ENCODE results near the gene APOBEC3A.

APOBEC3A gene

DNA sequence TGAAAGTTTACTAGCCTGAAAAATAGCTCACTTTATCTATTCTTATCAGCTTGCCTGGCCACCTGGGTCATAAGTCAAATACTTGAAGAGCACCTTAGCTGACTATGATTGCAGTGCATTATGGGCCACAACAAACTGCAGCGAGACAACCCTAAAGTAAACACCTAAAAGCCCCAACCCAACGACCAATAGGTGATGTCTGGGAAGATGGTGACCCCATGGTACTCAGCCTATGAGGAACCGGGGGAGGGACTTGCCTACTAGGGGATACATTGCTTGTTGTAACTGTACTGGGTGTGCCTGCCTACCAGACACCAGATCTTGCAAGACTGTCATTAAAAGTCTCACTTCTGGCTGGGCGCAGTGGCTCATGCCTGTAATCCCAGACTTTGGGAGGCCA is 35.6 kb upstream of the APOBEC3A start:
- intact Hi-C loops (cut with DNase I; ENCODE audit: low total_unique reads) = no loop called here
- no peak overlapping the region for H3K4me3 ChIP-seq
- no peaks in the 10 kb centered on the region for H3K36me3 ChIP-seq
- peaks cover 0 to 36% (median 19%) of the 10 kb centered on the region in 4 donors for H3K4me1 ChIP-seq
- H3K27ac ChIP-seq = no peak overlapping the region
- TF ChIP-seq, protein P1, sequence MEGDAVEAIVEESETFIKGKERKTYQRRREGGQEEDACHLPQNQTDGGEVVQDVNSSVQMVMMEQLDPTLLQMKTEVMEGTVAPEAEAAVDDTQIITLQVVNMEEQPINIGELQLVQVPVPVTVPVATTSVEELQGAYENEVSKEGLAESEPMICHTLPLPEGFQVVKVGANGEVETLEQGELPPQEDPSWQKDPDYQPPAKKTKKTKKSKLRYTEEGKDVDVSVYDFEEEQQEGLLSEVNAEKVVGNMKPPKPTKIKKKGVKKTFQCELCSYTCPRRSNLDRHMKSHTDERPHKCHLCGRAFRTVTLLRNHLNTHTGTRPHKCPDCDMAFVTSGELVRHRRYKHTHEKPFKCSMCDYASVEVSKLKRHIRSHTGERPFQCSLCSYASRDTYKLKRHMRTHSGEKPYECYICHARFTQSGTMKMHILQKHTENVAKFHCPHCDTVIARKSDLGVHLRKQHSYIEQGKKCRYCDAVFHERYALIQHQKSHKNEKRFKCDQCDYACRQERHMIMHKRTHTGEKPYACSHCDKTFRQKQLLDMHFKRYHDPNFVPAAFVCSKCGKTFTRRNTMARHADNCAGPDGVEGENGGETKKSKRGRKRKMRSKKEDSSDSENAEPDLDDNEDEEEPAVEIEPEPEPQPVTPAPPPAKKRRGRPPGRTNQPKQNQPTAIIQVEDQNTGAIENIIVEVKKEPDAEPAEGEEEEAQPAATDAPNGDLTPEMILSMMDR (IDR thresholded peaks at IDR 0.05) = no peak
- no peak for DNase-seq
- H3K27me3 ChIP-seq = no peaks in the 10 kb centered on the region
- H3K9me3 ChIP-seq = no peaks in the 10 kb centered on the region

DNA sequence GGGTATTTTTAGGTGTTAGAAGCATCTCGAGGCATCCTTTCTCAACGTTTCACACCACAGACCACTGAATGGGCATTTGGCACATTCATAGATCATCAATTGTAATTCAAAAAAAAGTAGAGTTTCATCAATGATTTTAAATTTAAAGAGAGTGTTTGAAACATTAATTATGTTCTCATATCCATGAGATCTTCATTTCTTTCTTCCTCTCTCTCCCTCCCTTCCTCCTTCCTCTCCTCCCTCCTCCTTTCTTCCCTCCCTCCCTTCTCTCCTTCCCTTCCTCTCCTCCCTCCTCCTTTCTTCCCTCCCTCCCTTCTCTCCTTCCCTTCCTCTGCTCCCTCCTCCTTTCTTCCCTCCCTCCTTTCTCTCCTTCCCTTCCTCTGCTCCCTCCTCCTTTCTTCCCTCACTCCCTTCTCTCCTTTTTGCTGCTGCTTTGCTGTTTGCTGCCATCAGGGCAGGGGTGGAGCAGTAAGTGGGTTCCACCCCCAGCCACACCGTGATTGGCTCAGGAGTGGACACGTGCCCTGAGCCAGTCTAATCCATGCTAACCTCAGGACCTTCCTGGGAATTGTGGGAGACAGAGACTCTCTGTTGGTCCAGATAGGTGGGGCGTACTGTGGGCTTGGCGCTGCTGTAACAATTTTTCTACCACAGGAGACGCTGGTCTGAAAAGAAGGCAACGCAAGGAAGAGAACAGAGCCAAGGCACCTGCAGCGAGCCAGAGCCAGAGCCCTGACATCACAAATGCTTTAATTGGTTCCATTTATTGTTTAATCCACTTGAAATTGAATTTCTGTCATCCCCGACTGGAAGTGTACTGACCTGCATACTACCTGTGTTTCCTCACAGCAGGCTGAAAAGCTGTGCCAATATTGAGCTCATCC is 33.7 kb upstream of the APOBEC3A start:
- Histone ChIP-seq H3K27ac (peak overlapping the region; percentile 77 to 82), H3K4me1 (peaks cover 0 to 51% (median 27%) of the 10 kb centered on the region in 4 donors), H3K36me3 (no peaks in the 10 kb centered on the region), H3K4me3 (peak overlapping the region; percentile 33 to 38), H3K9me3 (no peaks in the 10 kb centered on the region), H3K27me3 (no peaks in the 10 kb centered on the region)
- peak; percentile 73 to 93 for DNase-seq
- intact Hi-C loops (cut with DNase I; ENCODE audit: low total_unique reads) = loop anchor here (1.0 kb wide), 1 partner anchor 42 kb away; no protein-coding TSS in a partner anchor
- TF ChIP-seq, protein P1 (IDR thresholded peaks at IDR 0.05) = peak; percentile 28 to 31

DNA sequence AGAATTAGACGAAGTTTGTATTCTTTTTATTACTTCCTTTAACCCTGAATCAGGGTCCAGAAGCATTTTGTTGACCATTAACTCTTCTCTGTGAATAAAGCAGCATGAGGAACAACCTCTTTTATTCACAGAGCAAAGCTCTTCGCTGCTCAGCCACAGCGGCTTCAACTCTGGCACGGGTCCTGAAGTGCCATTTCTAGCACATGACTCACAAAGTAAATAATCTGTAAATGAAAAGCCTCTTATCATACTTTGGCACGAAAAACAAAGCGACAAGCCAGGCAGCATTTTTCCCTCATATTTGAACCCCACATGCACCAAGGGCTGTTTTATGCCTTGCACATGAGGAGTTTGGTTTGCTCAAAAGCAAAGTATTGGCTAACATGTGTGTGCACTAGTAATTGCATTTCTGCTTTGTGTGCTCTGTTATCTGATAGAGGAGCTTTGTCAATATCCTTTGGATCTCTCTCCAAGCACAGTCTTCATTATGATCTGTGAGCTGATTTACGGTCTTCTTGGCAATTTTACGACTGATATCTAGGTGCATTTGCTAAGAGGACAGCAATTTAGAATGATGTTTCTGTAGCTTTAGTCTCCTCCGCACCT is 33.0 kb upstream of the APOBEC3A start:
- TF ChIP-seq, protein P1 (IDR thresholded peaks at IDR 0.05) = no peak
- Histone ChIP-seq H3K4me1 (peaks cover 0 to 51% (median 27%) of the 10 kb centered on the region in 4 donors), H3K27ac (peak overlapping the region; percentile 77 to 82), H3K27me3 (no peaks in the 10 kb centered on the region), H3K4me3 (peak overlapping the region; percentile 33 to 38), H3K9me3 (no peaks in the 10 kb centered on the region), H3K36me3 (no peaks in the 10 kb centered on the region)
- peak; percentile 79 to 91 for DNase-seq
- intact Hi-C loops (cut with DNase I; ENCODE audit: low total_unique reads) = loop anchor here (1.0 kb wide), 1 partner anchor 43 kb away; no protein-coding TSS in a partner anchor

DNA sequence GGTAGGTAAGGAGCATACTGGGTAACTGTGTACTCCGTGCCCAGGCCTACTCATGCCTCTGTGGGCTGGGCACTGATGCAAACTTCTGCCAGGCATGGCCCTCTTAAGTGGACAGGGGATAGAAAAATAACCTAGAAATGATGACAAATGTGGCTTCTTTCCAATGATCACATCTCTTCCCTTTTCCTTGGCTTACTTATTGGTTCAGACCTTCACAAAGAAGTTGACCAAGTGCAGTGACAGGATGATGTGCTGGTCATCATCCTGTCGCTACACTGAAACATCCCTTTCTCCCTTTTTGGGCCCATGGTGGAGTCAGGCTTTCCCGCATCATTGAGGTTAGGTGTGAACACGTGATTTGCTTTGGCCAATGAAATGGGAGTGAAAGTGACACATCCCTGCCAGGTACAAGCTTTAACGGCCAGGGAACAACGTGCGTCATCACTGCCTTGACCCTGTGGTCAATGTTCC is 31.8 kb upstream of the APOBEC3A start:
- Histone ChIP-seq H3K4me1 (peaks cover 0 to 51% (median 27%) of the 10 kb centered on the region in 4 donors), H3K9me3 (no peaks in the 10 kb centered on the region), H3K4me3 (no peak overlapping the region), H3K27me3 (no peaks in the 10 kb centered on the region), H3K27ac (peak overlapping the region; percentile 30 to 82), H3K36me3 (no peaks in the 10 kb centered on the region)
- TF ChIP-seq, protein P1 (IDR thresholded peaks at IDR 0.05) = no peak
- no peak for DNase-seq
- intact Hi-C loops (cut with DNase I; ENCODE audit: low total_unique reads) = loop anchor here (5.0 kb wide), 1 partner anchor 53 kb away; the partner anchor contains the start of gene CBX6

DNA sequence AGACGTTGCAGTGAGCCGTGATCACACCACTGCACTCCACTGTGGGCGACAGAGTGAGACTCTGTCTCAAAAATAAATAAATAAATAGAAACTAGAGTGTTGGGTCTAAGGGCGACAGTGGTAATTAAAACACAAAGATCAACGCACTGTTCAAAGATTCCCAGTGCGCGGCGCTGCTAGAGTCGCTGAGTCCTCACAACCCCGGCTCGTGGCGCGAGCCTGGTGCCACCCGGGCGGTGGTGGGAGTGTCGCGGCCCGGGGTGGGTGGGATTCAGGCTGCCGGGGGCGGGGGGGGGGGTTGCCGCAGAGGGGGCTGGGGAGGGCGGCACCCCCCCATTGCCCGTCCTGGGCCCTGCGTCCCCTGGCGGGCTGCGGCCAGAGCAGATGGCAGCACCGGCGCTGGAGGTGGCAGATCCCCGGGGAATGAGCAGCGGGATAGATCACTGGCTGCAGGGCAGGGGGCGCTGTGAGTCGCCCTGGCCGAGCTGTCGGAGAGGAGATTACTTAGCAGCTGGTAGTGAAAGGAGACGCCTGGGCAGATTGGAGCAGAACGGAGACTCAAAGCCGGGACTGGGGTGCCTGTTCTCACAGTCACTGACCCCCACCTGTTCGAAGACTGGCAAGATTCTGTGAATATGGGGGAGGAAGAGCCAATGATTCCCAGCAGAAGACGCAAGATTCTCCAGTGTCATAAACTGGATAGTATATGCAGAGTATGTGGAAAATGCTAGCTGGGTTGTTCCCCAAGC is 30.2 kb upstream of the APOBEC3A start:
- H3K4me1 ChIP-seq = peaks cover 0 to 51% (median 27%) of the 10 kb centered on the region in 4 donors
- H3K9me3 ChIP-seq = no peaks in the 10 kb centered on the region
- TF ChIP-seq, protein P1 (IDR thresholded peaks at IDR 0.05) = peak; percentile 33 to 72
- intact Hi-C loops (cut with DNase I; ENCODE audit: low total_unique reads) = loop anchor here (5.0 kb wide), 1 partner anchor 55 kb away; the partner anchor contains the start of gene CBX6
- H3K4me3 ChIP-seq = peak overlapping the region; percentile 44 to 51
- H3K36me3 ChIP-seq = no peaks in the 10 kb centered on the region
- H3K27me3 ChIP-seq = no peaks in the 10 kb centered on the region
- peak; percentile 63 to 86 for DNase-seq
- peak overlapping the region; percentile 75 to 82 for H3K27ac ChIP-seq
